HEK293T (cell line): ENCODE measurements around the gene ZNF493.

Source experiments
- CTCF ChIA-PET: fragments of 350-600 bp; formaldehyde crosslinking; extraction: SDS; loops from one replicate; lab custom pipeline; 2021; ENCODE audit warnings: antibody characterized with exemption, inconsistent platforms; lab: Yijun Ruan, JAX
- POLR2A ChIA-PET: fragments of 350-600 bp; formaldehyde crosslinking; extraction: SDS; loops from one replicate; lab custom pipeline; 2020; ENCODE audit warnings: antibody characterized with exemption, inconsistent platforms; lab: Yijun Ruan, JAX
- DNase-seq: peaks from one replicate; pipeline ENCODE4 v3.0.0; 2012; ENCODE audit warnings: mixed read lengths; ENCODE audit errors: extremely low spot score
- ARNT ChIP-seq: fragments of 450-650 bp; IDR thresholded peaks from 2 replicates; pipeline ENCODE4 v1.6.1; 2017; ENCODE audit warnings: mild to moderate bottlenecking
- BHLHE40 ChIP-seq: fragments of 450-650 bp; IDR thresholded peaks from 2 replicates; pipeline ENCODE4 v1.6.1; 2016; ENCODE audit warnings: mild to moderate bottlenecking, moderate library complexity, borderline replicate concordance
- CTBP1 ChIP-seq: fragments of 450-650 bp; IDR thresholded peaks from 2 replicates; pipeline ENCODE4 v1.6.1; 2016; ENCODE audit warnings: borderline replicate concordance
- ELF4 ChIP-seq: fragments of 450-650 bp; IDR thresholded peaks from 2 replicates; pipeline ENCODE4 v1.6.1; 2017; ENCODE audit warnings: antibody characterized with exemption
- FOXA1 ChIP-seq: fragments of 450-650 bp; IDR thresholded peaks from 2 replicates; pipeline ENCODE4 v1.6.1; 2016; ENCODE audit warnings: mild to moderate bottlenecking
- FOXK2 ChIP-seq: fragments of 450-650 bp; IDR thresholded peaks from 2 replicates; pipeline ENCODE4 v1.6.1; 2016; ENCODE audit warnings: mild to moderate bottlenecking
- FOXM1 ChIP-seq: fragments of 450-650 bp; IDR thresholded peaks from 2 replicates; pipeline ENCODE4 v1.6.1; 2017; ENCODE audit warnings: mild to moderate bottlenecking, borderline replicate concordance
- HDGF ChIP-seq: fragments of 450-650 bp; IDR thresholded peaks from 2 replicates; pipeline ENCODE4 v1.6.1; 2017; ENCODE audit warnings: antibody characterized with exemption, borderline replicate concordance
- L3MBTL2 ChIP-seq: fragments of 450-650 bp; conservative IDR thresholded peaks from 2 replicates; pipeline ENCODE4 v1.6.1; 2016; ENCODE audit warnings: mild to moderate bottlenecking
- LEF1 ChIP-seq: fragments of 450-650 bp; IDR thresholded peaks from 2 replicates; pipeline ENCODE4 v1.6.1; 2017; ENCODE audit warnings: mild to moderate bottlenecking, borderline replicate concordance
- NFRKB ChIP-seq: fragments of 450-650 bp; IDR thresholded peaks from 2 replicates; pipeline ENCODE4 v1.6.1; 2016; ENCODE audit warnings: mild to moderate bottlenecking, moderate library complexity
- SP1 ChIP-seq: fragments of 450-650 bp; IDR thresholded peaks from 2 replicates; pipeline ENCODE4 v1.6.1; 2017
- SUZ12 ChIP-seq: fragments of 450-650 bp; IDR thresholded peaks from 2 replicates; pipeline ENCODE4 v1.6.1; 2016; ENCODE audit warnings: mild to moderate bottlenecking
- TARDBP ChIP-seq: fragments of 450-650 bp; IDR thresholded peaks from 2 replicates; pipeline ENCODE4 v1.6.1; 2016
- ZNF384 ChIP-seq: fragments of 450-650 bp; IDR thresholded peaks from 2 replicates; pipeline ENCODE4 v1.6.1; 2016
- TF ChIP-seq, protein P1 (sequence below): fragments of 450-650 bp; IDR thresholded peaks from 2 replicates; pipeline ENCODE4 v1.6.1; 2016

The ZNF493 gene

GRCh38 chr19:21423057-21424041, 26.4 kb downstream of the ZNF493 start:
- CTCF ChIA-PET, result no interaction called here
- no peak for DNase-seq
- TF ChIP-seq LEF1 (no peak), TARDBP (no peak), BHLHE40 (no peak), ZNF384 (no peak), ARNT (no peak), SP1 (no peak), L3MBTL2 (no peak), FOXA1 (no peak), FOXK2 (no peak), SUZ12 (no peak), CTBP1 (no peak), FOXM1 (no peak), HDGF (no peak), ELF4 (no peak), NFRKB (no peak)
- TF ChIP-seq, protein P1, sequence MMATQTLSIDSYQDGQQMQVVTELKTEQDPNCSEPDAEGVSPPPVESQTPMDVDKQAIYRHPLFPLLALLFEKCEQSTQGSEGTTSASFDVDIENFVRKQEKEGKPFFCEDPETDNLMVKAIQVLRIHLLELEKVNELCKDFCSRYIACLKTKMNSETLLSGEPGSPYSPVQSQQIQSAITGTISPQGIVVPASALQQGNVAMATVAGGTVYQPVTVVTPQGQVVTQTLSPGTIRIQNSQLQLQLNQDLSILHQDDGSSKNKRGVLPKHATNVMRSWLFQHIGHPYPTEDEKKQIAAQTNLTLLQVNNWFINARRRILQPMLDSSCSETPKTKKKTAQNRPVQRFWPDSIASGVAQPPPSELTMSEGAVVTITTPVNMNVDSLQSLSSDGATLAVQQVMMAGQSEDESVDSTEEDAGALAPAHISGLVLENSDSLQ, result no peak
- POLR2A ChIA-PET, result no interaction called here

DNA sequence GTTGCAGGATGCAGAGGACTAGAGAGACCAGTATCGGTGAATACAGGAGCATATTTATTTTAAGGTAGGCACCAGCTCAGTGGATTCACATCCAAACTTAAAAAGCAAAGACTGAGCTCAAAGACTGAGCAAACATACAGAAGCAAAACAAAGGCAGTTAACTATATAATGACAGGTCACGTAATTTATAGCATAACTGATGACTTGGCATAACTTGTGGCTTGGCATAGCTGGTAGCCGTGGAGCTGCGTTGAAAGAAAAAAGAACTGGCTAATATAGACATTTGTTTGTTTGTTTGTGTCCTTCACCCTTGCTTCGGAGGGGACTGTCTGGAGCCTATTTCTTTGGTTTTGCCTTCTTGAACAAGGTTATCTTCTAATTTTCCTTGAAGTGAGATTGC, 33.7 kb downstream of the ZNF493 start:
- ChIA-PET POLR2A (no interaction called here), CTCF (no interaction called here)
- TF ChIP-seq FOXA1 (no peak), FOXK2 (no peak), SUZ12 (no peak), CTBP1 (no peak), ELF4 (no peak), ZNF384 (no peak), FOXM1 (no peak)
- no peak for DNase-seq

DNA sequence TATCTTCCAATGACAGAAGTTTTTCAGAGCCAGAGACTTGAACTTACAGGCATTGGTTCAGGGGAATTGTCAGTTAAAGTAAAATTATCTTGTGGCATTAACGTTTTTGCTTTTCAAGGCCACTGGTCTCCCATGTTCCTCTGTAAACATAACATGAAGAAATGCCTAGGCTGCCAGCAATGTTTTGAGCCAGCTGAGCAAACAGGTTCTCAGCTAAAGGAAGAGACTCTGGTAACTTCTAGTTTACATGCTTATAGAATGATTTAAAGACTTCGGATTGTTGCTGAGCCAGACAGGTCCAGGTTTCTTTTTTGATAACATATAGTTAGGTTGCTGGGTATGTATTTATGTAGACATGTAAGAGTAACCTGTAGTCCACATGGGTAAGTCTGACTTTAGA, 35.7 kb downstream of the ZNF493 start:
- no peak for DNase-seq
- CTCF ChIA-PET, result no interaction called here
- no peak for TF ChIP-seq FOXM1
- no peak for TF ChIP-seq SP1
- no peak for TF ChIP-seq NFRKB
- TF ChIP-seq LEF1, result no peak
- TF ChIP-seq, protein P1, result no peak
- TF ChIP-seq FOXA1, result no peak
- POLR2A ChIA-PET, result no interaction called here

GRCh38 chr19:21434516-21434915, 37.6 kb downstream of the ZNF493 start:
- ChIA-PET POLR2A (no interaction called here), CTCF (no interaction called here)
- DNase-seq, result no peak
- TF ChIP-seq CTBP1 (no peak), FOXM1 (no peak)

DNA sequence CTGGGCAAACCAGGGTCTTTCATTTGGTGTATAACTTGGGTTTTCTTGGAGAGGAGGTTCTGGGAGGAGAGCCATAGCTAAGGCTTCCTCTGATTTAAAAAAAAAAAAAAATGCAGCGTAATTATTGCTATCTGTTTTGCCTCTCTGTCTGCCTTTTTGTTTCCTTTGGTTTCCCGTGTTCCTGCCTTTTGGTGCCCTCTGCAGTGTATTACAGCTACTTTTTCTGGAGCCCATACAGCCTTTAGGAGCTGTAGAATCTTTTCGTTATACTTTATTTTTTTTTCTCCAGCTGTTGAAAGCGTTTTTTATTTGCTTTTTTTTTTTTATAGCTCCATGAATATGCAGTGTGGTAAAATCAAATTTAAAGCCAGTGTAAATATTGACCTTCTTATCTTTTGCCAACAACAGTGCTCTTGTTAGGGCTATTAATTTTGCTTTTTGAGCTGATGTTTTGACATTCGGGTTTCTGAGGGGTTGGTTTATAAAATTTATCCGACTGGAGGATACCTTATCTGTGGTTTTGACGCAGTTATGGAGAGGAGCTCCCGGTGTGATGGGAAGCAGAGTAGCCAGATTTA, 38.1 kb downstream of the ZNF493 start:
- no peak for DNase-seq
- TF ChIP-seq FOXK2, result no peak
- TF ChIP-seq BHLHE40, result no peak
- no peak for TF ChIP-seq CTBP1
- no peak for TF ChIP-seq ARNT
- no peak for TF ChIP-seq FOXM1
- no peak for TF ChIP-seq ELF4
- no peak for TF ChIP-seq FOXA1
- TF ChIP-seq TARDBP, result no peak
- TF ChIP-seq NFRKB, result no peak
- no peak for TF ChIP-seq SP1
- ChIA-PET POLR2A (no interaction called here), CTCF (interaction anchor here (0.6 kb wide), 1 partner anchor 145 kb away, joined by 3 read pairs; no protein-coding TSS in a partner anchor)

DNA sequence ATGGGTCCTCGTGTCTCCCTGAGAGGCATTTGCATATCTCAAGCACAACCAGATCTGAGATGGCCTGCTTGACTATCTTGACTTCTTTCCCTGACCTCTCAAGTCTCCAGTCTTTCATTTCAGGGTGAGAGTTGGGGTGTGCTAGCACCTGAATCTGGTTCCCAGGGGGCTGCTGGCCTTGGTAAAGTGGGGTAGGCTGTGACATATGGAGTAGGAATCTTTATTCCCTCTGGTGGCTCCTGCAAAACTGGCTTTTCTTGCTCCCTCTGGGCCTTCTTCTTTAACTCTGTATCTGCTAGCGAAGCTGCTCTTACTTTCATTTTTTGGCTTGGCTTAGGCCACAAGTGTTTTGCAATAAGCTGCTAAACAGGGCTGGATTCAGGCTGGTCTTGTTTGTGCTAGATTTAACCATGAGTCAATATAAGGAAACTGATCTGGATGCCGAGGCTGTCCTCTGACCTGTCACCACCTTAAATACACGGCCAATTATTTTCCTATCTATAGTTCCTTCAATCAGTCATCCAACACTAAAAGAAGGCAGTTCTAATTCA, 42.3 kb downstream of the ZNF493 start:
- DNase-seq, result no peak
- ChIA-PET POLR2A (no interaction called here), CTCF (no interaction called here)
- TF ChIP-seq LEF1 (no peak), NFRKB (no peak), ARNT (no peak), BHLHE40 (no peak), FOXM1 (no peak), FOXK2 (no peak), L3MBTL2 (no peak), TARDBP (no peak), SP1 (no peak), FOXA1 (no peak), CTBP1 (no peak), HDGF (no peak), ZNF384 (no peak), ELF4 (no peak)
- TF ChIP-seq, protein P1, result no peak
